ENCODE measurements around the gene EIF4EBP3.
"Not testable (repeated sequence)": the region's sequence is repeated elsewhere in the genome, so short reads cannot be mapped to it uniquely, and the experiment has no call there.

EIF4EBP3 gene

DNA sequence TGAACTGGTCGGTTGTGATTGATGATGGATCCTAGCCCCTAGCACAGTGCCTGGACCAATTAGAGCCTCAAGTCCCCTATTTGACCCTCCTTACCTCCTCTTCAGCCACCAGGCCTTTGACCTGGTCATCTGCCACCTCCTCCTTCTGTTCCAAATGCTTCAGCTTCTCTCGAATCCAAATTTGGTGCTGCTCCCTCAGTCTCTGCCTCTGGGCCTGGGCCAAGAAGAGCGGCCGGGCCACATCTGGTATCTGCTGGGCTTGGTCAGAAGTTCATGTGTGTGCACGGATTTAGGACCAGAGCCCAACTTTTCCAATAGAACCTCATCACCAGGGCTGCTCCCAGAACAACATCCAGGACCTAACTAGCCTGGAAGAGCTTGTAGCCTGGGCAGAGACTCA lies 23.6 kb downstream of the EIF4EBP3 start:
- no peak overlapping the region for H3K4me3 ChIP-seq (ENCODE audit: low read depth, low read length)
- no peak for DNase-seq (ENCODE audit: low read depth)

DNA sequence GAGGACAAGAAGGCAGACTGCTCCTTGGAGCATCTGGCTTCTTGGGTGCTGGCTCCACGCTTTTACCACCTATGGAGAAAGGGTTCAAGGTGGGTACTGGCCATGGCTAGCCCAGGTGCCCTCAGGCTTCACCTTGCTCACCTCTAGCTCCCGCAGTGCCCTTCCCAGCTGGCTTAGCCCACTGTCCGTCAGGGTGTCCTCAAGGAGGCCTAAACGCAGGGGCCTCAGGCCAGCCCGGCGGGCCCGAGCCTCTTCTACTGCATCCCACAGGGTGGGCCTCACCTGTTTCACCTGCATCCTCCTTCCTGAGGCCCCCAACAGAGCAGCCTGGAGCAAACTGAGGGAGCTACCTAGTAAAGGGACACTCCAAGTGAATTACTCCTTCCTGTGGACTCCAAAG lies 26.2 kb downstream of the EIF4EBP3 start:
- no peak overlapping the region for H3K4me3 ChIP-seq (ENCODE audit: low read depth, low read length)
- no peak for DNase-seq (ENCODE audit: low read depth)

DNA sequence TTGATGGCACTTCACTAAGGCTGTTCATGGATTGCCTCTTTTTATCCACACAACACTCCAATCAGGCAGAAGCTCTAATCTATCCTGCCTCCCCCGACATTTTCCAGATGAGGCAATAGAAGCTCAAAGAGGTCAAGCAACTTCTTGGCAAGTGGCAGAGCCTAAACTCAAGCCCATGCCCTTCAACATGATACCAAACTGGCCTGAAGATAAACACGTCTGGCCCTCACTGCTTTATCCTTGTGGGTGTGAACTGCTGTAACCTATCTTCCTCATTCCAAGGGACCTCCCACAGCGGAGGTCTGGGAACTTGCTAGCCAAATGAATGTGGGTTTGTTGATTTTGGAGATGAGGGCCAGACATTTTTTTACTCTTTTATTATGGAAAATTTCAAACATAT lies 26.7 kb downstream of the EIF4EBP3 start:
- DNase-seq (ENCODE audit: low read depth), result no peak
- no peak overlapping the region for H3K4me3 ChIP-seq (ENCODE audit: low read depth, low read length)

DNA sequence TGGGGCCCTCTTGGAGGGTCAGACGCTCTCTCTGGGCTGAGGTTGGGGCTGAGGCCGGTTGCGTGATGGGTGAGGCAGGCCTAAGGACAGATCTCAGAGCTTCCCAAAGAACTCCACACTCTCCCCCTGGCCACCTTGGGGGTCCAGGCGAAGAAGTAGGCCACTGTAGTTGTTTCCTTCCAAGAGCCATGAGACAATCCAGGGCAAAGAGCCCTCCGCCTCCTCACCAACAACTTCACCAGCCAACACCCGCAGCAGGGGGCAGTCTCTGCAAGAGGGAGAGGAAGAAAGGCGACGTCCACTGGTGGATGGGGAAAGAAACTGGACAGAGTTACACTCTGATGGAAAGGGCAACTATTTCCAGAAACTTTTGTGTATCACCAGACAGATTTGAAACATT lies 27.8 kb downstream of the EIF4EBP3 start:
- no peak for DNase-seq (ENCODE audit: low read depth)
- no peak overlapping the region for H3K4me3 ChIP-seq (ENCODE audit: low read depth, low read length)

DNA sequence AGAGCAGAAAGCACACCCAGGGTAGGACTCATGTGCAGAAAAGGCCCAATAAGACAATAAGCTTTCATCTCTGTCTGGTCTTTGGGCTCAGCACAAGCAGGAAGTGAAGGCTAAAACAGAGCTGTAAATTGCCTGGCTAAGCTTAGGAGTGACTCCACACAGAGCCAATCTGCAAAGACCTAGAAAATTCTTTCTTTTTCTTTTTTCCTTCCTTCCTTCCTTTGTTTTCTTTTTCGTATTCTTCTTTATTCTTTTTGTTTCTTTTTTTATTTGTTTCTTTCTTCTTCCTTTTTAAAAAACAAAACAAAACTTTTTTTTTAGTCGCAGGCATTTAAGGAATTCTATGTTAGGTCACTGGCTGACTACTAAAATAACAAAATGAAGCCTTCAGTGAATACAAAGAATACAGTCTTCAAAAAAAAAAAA lies 29.3 kb downstream of the EIF4EBP3 start:
- no peak for DNase-seq (ENCODE audit: low read depth)
- H3K4me3 ChIP-seq (ENCODE audit: low read depth, low read length), result no peak overlapping the region

DNA sequence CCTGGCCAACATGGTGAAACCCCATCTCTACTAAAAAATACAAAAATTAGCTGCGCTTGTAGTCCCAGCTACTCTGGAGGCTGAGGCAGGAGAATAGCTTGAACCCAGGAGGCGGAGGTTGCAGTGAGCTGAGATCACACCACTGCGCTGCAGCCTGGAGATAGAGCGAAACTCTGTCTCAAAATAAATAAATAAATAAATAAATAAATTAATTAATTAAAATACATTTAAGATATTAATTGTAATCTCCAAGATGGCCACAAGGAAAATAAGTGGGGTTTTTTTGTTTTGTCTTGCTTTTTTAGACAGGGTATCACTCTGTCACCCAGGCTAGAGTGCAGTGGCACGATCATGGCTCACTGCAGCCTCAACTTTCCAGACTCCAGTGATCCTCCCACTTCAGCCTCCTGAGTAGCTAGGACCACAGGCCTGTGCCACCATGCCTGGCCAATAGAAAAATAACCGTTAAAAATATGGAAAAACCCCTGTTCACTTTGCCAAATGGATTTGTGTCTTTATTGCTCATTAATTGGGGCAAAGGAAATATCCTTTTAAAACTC lies 31.8 kb downstream of the EIF4EBP3 start:
- not testable (repeated sequence) for H3K4me3 ChIP-seq (ENCODE audit: low read depth, low read length); DNase-seq (ENCODE audit: low read depth)

DNA sequence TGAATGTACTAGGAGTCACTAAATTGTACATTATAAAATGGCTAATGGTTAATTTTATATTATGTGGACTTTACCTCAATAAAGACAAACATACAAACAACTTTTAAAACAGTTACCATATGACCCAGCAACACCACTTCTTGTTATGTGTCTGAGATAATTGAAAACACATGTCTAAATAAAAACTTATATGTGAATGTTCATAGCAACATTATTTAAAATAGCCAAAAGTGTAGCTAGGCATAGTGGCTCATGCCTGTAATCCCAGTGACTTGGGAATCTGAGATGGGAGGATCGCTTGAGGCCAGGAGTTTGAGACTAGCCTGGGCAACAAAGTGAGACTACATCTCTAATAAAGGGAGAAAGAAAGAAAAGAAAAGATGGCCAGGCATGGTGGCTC lies 40.0 kb downstream of the EIF4EBP3 start:
- DNase-seq (ENCODE audit: low read depth), result no peak
- no peak overlapping the region for H3K4me3 ChIP-seq (ENCODE audit: low read depth, low read length)

DNA sequence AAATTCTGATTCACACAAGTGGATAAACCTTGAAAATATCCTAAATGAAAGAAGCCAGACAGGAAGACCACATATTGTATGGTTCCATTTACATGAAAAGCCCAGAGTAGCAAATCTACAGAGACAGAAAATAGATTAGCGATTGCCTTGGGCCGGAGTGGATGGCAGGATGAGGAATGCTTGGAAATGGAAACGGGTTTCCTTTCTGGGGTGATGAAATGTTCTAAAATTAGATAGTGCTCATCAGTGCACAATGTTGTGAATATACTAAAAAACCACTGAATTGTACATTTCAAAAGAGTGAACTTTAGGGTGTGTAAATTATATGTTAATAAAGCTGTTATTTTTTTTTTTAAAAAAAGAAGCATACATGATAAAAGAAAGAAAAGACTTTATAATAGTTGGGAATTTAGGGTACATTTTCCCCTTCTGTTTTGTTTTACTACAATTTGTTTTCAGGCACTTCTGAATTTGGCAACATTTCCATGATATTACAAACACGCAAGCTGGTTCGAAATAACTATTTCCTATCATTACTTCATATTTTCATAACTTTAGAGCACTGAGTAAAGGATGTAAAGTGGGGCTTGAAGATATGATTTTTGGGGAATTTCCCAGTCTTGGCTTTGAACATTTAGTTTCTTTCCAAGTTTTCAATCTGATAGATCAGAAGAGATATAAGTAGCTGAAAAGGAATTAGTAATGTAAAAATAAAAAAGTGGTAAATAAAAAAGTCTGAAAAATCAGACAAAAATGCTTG lies 41.0 kb downstream of the EIF4EBP3 start:
- H3K4me3 ChIP-seq (ENCODE audit: low read depth, low read length), result no peak overlapping the region
- no peak for DNase-seq (ENCODE audit: low read depth)

DNA sequence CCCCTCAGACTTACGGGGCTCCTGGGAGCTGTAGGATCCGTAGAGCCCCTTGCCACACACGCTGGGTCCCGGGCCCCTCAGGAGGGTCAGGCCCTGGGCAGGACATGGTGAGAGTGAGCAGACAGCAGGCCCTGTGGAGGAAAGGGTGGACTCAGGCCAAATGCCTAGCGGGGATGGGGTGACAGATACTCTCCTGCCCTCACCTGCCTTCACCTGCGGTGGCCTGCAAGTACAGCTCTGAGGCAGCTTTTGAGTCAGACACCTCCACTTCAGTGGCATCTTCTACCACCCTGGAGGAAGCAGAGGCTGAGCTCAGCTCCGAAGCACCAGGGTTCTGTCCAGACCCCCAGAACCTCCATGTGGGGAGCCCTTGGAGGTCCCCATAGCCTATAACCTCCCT lies 43.4 kb downstream of the EIF4EBP3 start:
- H3K4me3 ChIP-seq (ENCODE audit: low read depth, low read length), result no peak overlapping the region
- DNase-seq (ENCODE audit: low read depth), result no peak

DNA sequence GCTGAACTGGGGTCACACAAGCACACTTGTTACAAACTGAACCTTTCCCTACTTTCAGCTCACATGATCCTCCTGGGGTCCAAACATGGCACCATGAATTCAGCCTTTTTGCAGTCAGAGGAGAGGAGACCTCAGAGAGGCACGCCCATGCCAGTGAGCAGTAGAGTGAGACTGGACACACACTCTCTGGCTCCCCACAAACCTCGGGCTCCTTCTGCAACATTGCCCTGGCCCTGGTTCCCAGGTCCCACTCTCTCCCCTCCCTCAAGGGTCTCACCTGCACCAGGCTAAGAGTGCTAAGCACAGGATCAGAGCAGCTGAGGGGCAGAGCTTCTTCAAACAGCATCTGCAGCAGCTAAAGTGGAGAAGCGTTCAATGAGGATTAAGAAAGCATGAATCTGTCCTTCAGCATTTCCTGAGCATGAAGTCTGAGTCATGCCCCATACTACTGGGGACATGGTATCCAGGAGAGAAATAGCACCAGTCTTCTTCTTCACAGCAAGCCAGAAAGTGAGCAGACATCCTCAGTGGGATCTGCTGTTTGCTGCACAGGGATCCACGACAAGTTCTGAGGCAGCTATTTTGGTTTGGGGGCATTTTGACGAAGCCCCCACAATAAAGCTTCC lies 44.4 kb downstream of the EIF4EBP3 start:
- H3K4me3 ChIP-seq (ENCODE audit: low read depth, low read length), result no peak overlapping the region

DNA sequence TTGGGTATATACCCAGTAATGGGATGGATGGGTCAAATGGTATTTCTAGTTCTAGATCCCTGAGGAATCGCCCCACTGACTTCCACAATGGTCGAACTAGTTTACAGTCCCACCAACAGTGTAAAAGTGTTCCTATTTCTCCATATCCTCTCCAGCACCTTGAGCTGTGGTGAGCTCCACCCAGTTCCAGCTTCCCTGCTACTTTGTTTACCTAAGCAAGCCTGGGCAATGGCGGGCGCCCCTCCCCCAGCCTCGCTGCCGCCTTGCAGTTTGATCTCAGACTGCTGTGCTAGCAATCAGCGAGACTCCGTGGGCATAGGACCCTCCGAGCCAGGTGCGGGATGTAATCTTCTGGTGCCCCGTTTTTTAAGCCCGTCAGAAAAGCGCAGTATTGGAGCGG lies 45.6 kb downstream of the EIF4EBP3 start:
- DNase-seq (ENCODE audit: low read depth); H3K4me3 ChIP-seq (ENCODE audit: low read depth, low read length): not testable (repeated sequence)

More for the DNA sequence above, 44.4 kb downstream of the EIF4EBP3 start:
- peak; percentile 13 for DNase-seq (ENCODE audit: low read depth)

DNA sequence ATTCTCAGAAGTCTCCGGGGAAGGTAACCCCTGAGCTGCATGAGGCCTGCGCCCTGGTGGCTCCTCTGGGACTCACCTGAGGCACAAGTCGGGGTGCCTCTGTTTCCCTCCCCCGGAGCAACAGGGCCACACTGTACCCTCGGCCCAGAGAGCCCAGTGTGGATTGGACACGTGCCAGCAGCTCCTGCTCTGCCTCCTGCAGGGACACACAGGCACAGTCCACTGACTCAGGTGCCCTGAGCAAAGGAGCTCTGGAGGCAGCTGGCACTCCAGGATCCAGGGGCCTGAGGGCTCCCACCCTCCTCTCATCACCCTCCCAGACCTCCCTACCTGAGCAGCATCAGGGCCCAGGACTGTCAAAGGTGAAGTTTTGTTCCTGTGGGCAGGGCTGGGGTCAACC lies 46.7 kb downstream of the EIF4EBP3 start:
- no peak overlapping the region for H3K4me3 ChIP-seq (ENCODE audit: low read depth, low read length)
- no peak for DNase-seq (ENCODE audit: low read depth)

DNA sequence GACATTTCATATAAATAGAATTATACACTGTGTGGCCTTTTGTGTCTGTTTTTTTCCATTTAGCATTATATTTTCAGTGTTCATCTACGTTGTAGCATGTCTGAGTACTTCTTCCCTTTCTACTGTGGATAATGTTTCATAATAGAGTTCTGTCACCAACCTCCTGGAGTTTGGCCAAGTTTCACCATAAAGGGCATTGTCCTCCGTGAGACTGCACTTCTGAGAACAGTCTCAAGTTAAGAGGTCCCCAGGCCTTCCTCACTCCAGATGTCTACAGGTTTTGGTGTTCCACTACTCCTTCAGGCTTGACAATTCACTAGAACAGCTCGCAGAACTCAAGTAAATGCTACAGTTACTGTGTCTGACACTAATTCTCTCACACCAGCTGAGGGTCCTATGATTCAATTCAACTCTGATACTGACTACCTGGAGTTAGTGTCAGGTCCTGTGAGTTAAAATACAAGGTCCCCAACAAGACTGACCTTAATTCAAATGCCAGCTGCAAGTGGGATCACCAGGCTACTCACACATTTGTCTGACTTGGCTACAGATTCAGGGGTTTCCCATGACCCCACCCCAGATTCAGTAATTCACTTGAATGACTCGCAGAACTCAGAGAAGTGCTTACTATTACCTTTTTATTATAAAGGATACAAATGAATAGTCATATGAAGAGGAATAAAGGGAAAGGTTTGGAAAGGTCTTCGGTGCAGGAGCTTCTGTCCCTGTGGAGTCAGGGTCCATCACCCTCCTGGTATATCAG lies 48.3 kb downstream of the EIF4EBP3 start:
- no peak for DNase-seq (ENCODE audit: low read depth)
- no peak overlapping the region for H3K4me3 ChIP-seq (ENCODE audit: low read depth, low read length)

DNA sequence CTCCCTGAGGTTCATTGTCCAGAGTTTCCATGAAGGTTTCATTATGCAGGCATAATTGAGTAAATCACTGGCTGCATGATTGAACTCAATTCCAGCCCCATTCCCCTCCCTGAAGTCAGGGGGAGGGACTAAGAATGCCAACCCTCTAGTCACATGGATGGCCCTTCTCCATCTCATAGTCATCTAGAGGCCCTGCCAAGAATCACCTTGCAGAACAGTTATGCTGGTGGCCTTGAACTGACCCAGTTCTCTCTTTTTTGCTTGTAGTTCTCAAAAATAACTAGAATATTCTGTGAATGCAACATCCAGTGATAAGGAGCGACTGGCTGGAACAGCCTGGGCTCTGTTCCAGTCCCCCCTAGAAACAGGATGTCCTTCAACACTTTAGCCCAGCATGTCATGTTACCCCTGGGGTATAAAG lies 48.9 kb downstream of the EIF4EBP3 start:
- no peak for DNase-seq (ENCODE audit: low read depth)
- H3K4me3 ChIP-seq (ENCODE audit: low read depth, low read length), result no peak overlapping the region

DNA sequence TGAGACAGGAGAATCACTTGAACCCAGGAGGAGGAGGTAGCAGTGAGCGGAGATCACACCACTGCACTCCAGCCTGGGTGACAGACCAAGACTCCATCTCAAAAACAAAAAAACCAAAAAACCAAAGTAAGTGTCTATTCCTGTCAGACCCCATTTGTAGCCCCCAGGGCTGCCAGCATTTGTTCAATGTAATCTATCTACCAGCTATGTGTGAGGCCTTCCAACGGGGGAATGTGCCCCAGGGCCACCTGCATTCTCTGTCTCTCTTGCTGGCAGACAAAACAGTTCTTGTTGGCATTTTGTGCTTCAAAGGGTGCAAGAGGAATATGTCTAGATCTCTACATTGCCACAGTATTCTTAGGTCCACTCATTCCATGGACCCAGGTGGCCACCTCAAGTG lies 51.4 kb downstream of the EIF4EBP3 start:
- H3K4me3 ChIP-seq (ENCODE audit: low read depth, low read length), result no peak overlapping the region
- no peak for DNase-seq (ENCODE audit: low read depth)
